Omental fat pad (tissue), 4 donors: ENCODE measurements around the gene ATP10D. TPM values are rescaled to one million over a fixed set of nuclear protein-coding genes. Genes with fewer than 3 reads are reported as not detected.
"Not testable (repeated sequence)": the region's sequence is repeated elsewhere in the genome, so short reads cannot be mapped to it uniquely, and the experiment has no call there.

Experiments
- ATAC-seq: fragments of 150-250 bp; one replicate; pipeline ENCODE4 v1.9.1; 2016; ENCODE audit warnings: mild to moderate bottlenecking, moderate library complexity; ENCODE audit not compliant: low FRiP score
- DNase-seq: peaks from one replicate; pipeline ENCODE4 v3.0.0-alpha.2; 2019; ENCODE audit warnings: low spot score
- total RNA-seq, 4 donors: library from RNA; depleted of rRNA; stranded (reverse); fragments of >200 nt; gene quantifications; one replicate each; pipeline ENCODE4 v1.1.0, GENCODE V29; 2016
- TF ChIP-seq, protein P1 (sequence below), 3 donors: fragments of 450-650 bp; IDR thresholded peaks; one replicate each; pipeline ENCODE4 v1.5.1; 2016 to 2017; ENCODE audit warnings: antibody characterized with exemption in 3 of 3, mild to moderate bottlenecking in 3 of 3, moderate library complexity in 2 of 3

The ATP10D gene
- total RNA-seq, 4 donors from 2014 or later, result 10.2 to 19.9 (median 13.8) TPM

DNA sequence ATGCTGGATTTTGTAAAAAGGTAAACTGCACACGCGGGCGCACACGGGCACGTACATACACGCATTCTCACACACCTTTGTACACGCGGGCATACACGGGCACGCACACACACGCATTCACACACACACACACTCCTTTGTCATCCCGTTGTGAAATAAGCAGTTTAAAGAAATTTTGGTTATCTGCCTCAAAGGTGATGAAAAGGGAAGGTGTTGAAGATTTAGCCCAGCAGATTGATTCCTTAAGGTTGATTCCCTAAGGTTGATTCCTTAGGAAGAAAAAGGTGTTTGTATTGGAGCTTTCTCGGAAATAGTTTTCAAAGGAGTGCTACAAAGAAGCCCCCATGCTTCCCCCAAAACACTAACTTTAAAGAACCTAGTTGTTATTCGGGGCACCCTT, 693 bp downstream of the ATP10D start:
- ATAC-seq, result no peak
- TF ChIP-seq, protein P1, sequence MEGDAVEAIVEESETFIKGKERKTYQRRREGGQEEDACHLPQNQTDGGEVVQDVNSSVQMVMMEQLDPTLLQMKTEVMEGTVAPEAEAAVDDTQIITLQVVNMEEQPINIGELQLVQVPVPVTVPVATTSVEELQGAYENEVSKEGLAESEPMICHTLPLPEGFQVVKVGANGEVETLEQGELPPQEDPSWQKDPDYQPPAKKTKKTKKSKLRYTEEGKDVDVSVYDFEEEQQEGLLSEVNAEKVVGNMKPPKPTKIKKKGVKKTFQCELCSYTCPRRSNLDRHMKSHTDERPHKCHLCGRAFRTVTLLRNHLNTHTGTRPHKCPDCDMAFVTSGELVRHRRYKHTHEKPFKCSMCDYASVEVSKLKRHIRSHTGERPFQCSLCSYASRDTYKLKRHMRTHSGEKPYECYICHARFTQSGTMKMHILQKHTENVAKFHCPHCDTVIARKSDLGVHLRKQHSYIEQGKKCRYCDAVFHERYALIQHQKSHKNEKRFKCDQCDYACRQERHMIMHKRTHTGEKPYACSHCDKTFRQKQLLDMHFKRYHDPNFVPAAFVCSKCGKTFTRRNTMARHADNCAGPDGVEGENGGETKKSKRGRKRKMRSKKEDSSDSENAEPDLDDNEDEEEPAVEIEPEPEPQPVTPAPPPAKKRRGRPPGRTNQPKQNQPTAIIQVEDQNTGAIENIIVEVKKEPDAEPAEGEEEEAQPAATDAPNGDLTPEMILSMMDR (IDR thresholded peaks at IDR 0.05), result no peak
- DNase-seq, result no peak

DNA sequence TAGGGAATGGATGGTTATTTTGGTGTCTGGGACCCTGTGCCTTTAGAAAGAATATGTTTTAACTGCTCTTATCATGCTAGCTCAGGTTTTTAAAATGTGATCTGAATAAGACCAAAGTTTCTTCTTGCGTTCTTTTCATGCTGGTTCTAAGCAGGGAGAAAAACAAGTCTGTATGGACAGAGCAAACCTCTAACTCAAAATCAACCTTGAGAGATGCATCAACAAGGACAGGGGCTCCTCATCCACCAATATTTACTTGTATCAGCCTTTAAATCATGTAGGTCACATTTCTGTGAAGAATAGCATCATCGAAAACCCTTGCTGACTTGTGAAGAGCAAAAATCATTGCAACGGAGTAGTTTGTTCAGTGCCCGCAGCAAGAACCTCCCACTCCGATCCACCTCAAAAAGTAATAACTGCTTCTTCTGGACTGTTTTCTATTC, 1.2 kb downstream of the ATP10D start:
- no peak for DNase-seq
- no peak for ATAC-seq
- TF ChIP-seq, protein P1 (IDR thresholded peaks at IDR 0.05), result no peak

DNA sequence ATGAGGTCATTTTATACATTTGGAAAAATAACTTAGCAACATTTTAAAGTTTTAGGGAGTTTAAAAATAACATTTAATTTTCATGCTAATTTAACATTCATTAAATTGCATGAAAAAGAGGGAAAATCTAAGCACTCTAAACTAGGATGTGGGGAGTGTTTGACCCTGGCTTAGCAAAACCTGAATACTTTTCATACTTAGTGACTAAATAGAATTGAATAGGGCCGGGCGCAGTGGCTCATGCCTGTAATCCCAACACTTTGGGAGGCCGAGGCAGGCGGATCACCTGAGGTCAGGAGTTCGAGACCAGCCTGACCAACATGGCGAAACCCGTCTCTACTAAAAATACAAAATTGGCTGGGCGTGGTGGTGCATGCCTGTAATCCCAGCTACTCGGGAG, 1.7 kb downstream of the ATP10D start:
- not testable (repeated sequence) for ATAC-seq, DNase-seq

DNA sequence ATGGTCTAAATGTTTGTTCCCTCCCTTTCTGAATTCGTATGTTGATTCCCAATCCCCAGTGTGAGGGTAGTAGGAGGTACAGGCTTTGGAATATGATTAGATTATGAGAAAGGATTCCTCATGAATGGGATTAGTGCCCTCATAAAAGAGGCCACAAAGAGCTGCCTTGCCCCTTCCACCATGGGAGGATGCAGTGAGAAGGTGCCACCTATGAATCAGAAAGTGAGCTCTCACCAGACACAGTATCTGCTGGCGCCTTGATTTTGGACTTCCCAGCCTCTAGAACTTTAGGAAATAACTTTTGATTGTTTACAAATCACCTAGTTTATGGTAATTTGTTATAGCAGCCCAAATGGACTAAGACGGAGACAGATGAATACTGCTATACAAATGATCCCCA, 3.6 kb downstream of the ATP10D start:
- TF ChIP-seq, protein P1 (IDR thresholded peaks at IDR 0.05), result no peak
- ATAC-seq (no peak), DNase-seq (no peak)

DNA sequence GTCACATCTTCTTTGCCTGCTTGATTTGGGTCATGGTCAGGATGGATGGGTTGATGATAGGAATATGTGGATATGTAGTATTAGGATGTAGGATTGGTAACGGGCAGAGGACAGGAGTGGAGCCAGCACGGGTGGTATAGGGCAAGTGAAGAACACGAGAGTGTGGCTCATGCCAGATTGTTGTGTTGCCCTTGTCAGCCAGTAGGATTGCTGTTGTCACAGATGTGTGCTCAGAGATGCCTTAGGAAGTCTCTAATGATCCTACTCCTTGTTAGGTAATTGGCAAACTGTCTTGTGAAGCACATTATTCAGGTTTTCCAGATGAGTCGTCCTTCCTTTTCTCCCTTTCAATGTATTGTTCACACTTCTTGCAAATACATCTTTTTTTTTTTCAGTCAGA, 5.5 kb downstream of the ATP10D start:
- DNase-seq, result no peak
- ATAC-seq, result peak; percentile 34

DNA sequence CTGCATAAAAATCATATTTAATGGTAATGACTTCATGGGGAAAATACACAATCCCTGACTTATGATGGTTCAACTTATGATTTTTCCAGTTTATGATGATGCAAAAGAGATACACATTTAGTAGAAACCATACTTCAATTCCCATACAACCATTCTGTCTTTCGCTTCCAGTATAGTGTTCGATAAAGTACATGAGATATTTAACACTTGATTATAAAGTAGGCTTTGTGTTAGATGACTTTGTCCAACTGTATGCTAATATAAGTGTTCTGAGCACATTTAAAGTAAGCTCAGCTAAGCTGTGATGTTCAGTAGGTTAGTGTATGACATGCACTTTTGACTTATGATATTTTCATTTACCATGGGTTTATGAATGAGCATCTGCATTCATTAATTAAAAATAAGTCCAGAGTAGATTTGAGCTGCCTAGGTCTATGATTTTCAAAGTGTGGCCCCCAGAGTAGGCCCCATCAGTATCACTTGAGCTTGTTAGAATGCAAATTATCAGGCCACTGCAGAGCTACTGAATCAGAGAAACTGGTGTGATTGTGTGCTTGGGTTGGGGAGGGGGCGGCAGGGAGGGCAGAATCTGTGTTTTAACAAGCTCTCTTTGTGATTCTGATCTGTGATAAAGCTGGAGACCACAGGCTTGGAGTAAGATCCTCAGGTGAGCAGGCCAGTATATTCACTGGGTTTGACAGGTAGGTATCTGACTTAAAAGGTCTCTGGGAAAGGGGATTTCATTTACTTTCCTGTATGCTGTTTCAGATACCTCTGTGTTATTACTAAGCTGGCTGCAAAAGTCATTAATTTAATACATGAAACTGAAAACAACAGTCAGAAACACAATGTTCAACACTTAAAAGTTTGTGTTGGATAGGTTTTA, 8.4 kb downstream of the ATP10D start:
- no peak for ATAC-seq
- no peak for DNase-seq
- TF ChIP-seq, protein P1 (IDR thresholded peaks at IDR 0.05), result no peak

More for the DNA sequence above, 5.5 kb downstream of the ATP10D start:
- TF ChIP-seq, protein P1 (IDR thresholded peaks at IDR 0.05), result no peak

DNA sequence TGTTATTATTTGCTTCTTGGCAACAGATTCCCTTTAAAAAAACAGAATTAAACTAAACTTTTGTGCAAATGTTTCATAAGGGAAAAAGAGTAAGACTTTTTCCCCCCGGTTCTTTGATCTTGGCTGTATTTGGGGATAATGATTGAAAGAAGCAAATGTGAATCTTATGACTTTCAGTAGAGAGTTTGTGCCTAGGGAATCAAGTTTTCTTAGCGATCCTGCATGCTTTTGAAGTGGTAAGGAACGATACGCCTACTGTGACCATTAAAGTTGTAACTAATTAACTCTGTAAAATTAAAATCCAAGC, 9.0 kb downstream of the ATP10D start:
- TF ChIP-seq, protein P1 (IDR thresholded peaks at IDR 0.05), result no peak
- DNase-seq (no peak), ATAC-seq (no peak)
